ENCODE measurements around the gene NAGLU.

Gene NAGLU

DNA sequence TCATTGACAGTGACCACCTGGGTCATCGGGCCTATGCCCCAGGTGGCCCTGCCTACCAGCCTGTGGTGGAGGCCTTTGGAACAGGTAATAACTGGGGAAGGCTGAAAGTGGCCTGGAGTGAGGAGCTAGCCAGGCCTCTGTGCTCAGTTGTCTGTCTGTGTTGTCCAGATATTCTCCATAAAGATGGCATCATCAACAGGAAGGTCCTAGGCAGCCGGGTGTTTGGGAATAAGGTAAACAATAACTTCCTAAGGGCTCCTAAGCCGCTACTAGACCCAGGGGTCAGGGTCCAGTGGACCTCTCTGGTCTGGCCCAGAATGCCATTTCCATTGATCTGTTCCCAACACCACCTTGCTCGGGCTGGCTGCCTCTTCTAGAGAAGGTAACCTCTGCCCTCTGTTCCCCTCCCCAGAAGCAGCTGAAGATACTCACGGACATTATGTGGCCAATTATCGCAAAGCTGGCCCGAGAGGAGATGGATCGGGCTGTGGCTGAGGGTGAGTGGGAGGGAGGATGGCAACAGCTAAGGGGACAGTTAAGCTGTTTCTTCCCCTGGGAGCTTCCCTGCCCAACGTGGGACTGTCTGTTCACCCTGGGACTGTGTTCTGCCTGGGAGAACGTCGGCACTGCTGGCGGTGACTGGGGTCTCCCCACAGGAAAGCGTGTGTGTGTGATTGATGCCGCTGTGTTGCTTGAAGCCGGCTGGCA is 28.9 kb downstream of the NAGLU start:
- DNase-seq (ENCODE audit: low read depth in 1 of 2, low spot score in 1 of 2): no peak

DNA sequence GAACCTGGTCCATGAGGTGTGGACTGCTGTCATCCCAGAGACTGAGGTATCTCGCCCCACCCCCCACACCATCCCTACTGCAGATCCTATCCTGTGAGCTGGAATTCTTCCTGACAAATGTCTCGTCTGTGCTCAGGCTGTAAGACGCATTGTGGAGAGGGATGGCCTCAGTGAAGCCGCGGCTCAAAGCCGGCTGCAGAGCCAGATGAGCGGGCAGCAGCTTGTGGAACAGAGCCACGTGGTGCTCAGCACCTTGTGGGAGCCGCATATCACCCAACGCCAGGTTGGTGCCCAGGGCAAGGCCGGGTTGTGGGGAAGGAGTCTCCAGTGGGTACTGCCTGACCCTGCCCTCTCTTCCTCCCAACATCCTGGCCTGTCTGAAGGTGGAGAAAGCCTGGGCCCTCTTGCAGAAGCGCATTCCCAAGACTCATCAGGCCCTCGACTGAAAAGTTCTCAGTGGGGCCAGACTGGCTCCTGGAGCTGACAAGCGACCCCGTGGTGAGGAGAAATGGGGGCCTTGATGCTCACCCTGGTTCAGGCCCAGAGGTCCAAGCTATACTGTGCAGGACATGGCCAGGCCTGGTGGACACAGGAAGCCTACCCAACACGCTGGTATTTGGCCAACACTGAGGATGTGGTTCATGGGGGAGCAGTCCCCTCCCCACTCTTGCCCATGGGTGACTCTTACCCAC is 29.6 kb downstream of the NAGLU start:
- no peak for DNase-seq (ENCODE audit: low read depth in 1 of 2, low spot score in 1 of 2)

DNA sequence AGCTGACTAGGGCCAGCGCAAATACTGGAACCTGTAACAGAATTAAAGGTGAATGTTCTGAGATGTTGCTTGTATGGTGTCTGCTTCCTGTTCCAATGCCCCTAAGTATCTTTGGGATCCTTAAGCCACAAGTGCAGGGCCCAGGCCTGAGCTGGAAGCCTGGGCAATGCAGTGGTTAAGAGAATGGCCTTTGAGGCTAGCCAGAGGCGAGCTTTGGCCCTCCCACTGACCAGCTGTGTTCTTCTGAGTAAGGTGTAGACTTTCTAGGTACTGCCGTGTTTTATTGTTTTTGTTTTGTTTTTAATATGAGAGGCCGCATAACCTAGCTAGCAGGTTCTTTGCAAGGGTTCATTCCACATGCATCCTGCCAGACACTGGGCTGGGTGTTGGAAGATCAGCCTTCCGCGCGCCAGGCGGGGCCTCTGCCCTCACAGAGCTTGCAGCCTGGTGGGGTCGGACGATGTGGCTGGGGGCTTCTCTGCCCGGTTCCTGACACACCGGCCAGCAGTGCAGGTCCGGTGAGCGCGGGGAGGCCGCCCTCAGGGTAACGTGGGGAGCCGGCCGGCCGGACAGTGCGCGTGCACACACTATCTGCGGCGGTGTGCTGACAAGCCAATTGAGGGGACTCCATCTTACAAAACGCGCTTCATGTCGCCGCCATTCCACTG is 30.3 kb downstream of the NAGLU start:
- DNase-seq (ENCODE audit: low read depth in 1 of 2, low spot score in 1 of 2): no peak

DNA sequence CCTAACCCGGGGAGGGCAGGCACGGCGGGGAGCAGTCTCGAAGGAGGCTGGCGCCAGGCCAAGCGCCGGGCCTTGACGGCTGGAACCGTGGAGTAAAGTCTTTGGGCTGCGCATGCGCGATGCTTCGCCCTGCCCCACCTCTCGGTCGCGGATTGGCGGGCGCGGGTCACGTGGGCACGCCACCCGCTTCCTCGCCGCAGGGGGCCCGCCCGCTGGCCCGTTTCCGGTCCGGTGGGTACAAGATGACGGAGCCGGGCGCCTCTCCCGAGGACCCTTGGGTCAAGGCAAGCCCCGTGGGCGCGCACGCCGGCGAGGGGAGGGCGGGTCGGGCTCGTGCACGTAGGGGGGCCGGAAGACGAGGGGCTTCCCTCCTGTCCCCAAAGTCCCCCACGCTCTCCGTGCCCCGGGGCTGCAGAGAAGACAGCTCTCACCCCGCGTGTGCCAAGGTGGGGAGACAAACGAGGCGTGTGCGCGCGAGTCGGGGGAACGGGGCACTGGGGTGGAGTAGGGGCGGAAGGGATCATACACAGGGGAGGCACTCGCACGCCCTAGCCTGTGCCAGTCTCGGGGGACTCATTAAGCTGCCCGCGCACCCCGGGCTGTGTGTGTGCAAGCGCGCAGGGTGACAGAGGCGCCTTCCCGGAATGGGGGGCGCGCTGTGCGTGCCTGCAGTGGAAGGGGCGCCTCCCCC is 31.0 kb downstream of the NAGLU start, which contains the start of gene MLX:
Gene MLX, plus strand, starts transcription at position 218 of the 691 bp plus-strand sequence. Its CDS starts 25 bp downstream, at position 243.
- peak; percentile 78 to 86 for DNase-seq (ENCODE audit: low read depth in 1 of 2, low spot score in 1 of 2)

DNA sequence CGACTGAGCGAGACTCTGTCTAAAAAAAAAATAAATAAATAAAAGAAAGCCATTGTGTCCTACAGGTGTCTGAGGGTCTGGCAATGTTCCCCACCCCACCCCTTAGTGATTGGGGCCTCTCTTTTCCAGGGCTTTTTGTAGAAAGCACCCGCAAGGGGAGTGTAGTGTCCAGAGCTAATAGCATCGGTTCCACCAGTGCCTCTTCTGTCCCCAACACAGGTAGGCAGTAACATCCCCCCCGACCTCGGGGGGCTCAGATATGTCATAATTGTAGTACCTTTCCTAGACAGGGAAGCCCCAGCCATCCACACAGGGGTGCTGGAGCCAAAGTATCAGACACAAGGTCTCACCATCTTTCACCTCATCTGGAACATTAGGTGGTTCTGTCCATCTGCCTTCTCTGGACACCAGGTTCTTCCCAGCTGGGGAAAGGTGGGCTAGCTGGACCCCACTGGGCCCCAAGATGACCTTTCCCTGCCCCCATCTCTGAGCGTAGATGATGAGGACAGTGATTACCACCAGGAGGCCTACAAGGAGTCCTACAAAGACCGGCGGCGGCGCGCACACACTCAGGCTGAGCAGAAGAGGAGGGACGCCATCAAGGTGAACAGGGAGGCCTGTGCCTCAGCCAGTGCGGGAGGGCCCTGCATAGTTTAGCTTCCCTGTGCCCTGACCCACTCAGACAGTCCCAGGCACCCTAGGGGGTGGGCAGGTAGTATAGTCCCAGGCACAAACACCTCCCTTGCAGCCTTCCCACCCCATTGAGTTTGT is 32.5 kb downstream of the NAGLU start:
- DNase-seq (ENCODE audit: low read depth in 1 of 2, low spot score in 1 of 2): no peak

DNA sequence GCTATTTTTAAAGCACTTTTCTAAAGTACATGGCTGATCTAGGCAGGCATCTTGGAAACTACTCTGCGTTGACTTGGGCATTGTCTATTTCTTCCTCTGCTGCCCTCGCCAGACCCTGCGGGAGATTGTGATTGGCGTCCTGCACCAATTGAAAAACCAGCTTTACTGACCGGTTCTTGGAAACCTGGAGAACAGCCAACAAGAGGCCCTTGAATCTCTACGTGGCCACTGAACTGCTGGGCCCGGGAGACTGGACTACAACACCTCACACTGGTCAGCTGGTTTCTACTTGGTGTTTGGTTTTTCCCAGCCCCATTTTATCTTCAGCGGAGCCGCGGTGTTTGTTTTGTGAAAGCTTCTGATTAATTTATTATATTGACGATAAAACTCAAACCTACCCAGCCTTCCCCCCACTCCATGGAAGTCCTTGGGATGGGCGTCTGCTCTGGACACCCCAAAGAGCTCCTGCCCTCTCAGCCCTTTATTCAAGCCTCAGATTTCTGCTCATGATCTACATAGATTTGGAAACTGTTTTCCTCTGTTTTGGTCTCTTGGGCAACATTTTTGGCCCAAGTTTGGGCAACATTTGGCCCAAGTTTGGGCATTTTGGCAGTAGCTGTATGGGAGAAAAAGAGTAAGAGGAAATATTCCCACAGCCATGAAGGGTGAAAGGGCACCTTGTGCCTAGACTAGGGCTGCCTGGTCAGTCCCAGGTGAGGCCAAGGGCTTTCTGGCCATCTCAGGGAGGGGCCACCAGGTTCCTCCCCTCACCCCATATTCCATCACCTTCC is 35.6 kb downstream of the NAGLU start:
- DNase-seq (ENCODE audit: low read depth in 1 of 2, low spot score in 1 of 2): no peak

DNA sequence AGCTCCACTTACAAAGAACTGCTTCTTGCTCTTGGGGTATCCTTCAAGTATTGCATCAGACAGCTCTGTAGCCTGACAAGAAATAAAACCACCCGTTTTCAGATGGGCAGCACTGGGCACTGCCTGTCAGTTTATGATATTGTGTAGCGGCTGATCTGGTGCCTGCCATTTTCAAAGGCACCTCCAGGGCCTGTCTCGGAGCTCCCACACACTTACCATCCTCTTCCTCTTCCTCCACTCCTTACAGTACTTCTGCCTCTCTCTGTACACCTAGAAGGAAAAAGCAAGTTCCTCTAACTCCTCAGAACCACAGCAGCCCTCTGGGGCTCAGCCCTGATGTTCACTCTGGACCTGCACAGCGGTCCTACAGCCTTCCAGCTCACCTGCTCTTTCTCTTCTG is 37.1 kb downstream of the NAGLU start:
- no peak for DNase-seq (ENCODE audit: low read depth in 1 of 2, low spot score in 1 of 2)

DNA sequence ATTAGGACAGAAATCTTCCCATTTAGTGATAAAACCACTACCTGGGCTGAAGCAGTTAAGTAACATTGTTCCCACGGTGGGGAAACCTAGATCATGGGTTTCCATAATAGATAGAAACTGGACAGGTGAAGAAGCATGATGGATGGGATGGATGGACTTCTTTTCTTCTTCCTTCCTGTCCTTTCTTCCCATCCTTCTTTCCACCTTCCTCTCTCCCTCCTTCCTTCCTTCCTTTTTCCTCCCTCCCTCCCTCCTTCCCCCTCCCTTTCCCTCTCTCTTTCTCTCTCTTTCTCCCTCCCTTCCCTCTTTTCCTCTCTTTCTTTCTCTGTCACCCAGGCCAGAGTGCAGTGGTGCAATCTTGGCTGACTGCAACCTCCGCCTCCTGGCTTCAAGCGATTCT is 38.4 kb downstream of the NAGLU start:
- DNase-seq (ENCODE audit: low read depth in 1 of 2, low spot score in 1 of 2): no peak

DNA sequence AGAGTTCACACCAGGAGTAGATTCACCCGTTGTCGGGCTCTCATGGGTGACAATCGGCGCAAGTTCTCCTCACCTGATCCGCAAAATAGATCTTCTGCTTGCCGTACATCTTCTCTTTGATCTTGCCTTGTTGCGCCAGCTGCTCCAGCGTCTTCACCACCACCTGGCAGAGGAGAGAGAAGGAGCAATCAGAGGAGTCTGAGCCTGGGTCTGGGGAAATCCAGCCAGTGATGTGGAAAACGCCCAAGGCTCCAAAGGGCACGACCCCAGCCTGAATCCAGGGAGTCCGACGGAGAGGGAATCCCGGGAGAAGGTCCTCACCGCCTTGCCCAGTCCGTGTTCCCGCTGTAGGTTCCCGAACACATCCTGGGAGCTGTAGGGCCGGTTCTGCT is 41.1 kb downstream of the NAGLU start:
- DNase-seq (ENCODE audit: low read depth in 1 of 2, low spot score in 1 of 2): no peak

DNA sequence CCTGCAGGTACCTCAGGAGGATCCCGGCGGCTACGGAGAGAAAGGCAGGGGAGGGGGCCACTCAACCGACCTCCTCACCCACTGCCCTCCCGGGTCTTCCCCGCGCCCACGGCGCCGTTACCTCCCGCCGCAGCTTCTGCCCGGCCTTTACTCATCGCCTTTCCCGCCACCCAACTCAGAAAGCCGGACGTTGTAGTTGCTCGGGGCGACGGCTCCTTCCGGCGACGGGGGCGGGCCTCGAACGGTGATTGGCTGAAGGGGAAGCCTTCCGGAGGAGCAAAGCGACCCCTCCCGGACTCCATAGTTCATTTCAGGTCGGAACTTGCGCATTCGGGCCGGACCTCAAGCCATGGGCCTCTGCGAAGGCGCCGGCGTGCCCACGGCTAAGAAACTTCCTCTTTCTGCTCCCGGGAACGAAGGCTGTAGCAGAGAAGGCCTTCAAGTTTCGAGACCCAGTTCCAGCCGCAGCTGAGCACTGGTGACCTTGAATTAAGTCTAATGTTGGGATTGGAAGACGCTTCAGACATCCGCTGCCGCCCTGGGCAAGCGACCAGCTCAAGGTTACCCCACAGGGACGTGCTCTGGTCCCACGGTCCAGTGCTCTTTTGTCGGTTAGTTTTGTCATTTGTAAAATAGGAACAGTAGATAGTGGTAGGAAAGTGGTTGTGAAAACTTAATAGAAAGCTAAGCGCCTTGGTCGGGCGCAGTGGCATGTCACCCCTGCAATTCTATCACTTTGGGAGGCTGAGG is 41.7 kb downstream of the NAGLU start, which contains the start of gene PSMC3IP:
Gene PSMC3IP, minus strand, starts transcription at position 198 of the 750 bp plus-strand sequence. Its CDS starts 43 bp downstream, at position 155.
- DNase-seq (ENCODE audit: low read depth in 1 of 2, low spot score in 1 of 2): peak; percentile 77 to 94

DNA sequence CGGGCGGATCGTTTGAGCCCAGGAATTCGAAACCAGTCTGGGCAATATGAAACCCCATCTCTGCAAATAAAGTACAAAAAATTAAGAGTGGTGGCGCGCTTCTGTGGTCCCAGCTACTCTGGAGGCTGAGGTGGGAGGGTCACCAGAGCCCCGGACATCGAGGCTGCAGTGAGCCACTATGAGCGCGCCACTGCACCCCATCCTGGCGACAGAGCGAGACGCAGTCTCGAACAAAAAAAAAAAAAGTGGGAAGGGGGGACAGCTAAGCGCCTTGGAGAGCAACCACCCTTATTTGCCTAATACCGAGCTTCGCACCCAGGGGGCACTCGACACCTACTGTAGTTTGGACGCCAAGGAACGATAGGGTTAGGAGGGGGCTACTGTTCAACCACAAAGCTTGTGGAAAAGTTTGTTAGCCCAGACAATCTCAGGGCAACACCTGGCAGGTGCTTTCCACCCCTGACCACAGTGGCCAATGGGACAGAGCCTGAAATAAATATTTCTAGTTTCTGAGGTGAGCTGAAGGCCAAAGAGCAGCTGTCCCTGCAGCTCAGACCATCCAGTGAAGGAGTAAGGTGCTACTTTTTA is 42.3 kb downstream of the NAGLU start:
- peak in 1 of 2 donors; percentile 68 for DNase-seq (ENCODE audit: low read depth in 1 of 2, low spot score in 1 of 2)

DNA sequence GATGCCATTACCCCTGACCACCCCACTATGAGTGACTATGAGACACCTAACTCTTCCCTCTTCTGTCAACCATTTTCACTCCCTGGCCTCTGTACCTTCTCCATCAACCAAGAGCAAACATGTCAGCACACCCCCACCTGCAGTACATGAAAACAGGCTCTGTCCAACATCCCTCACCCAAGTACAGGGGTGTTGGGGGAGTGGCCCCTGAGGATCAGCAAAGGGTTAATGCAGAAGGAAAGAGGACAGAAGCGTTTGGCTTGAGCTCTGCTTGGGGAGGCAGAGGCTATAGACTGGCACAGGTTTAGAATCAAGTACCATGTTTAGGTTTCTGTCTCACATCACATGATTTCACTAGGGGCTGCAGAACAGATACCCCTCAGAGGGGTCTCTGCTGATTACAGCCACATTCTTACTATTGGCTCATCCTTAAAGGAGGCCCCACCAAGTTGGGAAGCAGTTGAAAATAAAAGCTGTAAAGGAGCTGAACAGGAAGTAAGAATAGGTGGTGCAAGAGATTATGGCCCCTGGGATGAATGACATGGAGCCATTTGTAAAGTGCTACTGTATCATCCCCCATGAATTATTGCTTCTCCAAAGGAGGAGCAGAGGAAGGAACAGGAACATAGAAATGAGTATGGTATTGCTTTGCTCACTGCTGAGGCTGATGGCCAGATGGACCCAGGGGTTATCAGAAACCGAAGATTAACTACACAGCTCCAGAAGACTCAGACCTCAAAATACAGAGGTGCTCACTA is 43.9 kb downstream of the NAGLU start:
- no peak for DNase-seq (ENCODE audit: low read depth in 1 of 2, low spot score in 1 of 2)

DNA sequence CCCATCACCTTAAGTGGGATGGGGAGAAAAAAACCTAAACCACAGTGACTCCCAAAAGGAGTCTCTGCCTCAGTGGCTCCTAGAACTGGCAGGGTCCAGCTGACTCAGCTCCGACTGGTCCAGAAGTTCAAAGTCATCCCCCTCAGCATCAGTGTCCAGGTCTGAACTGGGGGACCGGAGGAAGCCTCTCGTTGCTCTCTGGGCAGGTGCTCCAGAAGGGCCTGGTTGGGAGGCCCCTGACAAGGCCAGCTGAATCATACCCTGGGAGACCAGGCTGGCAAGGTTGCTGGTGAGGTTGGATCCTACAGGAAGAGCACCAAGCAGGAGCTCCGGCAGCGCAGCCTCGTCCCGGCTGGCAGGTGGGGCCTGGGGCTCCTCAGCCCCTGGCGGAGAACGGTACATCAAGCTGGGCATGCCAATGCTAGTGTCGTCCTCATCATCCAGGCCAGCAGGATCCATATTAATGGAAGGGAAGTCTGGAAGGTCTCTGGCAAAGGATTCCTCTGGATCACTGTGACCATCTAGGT is 45.8 kb downstream of the NAGLU start:
- DNase-seq (ENCODE audit: low read depth in 1 of 2, low spot score in 1 of 2): no peak

DNA sequence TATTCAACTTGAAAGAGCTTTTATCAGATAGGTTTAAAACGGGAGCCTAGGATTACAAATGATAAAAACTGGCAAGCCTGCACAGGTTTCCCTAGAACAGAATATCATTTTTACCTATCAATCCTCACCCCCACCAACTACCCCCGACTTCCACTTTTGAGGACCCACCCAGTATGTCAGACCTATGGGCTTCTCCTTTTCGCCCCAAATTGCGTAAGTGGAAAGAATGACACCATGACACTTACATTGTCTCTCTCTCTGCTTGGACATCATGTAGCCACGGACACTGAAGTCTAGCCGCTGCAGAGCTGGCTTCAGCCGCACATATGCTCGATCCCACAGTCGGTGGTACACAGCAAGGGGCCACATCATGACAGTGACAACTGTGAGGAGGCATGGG is 48.8 kb downstream of the NAGLU start:
- no peak for DNase-seq (ENCODE audit: low read depth in 1 of 2, low spot score in 1 of 2)

DNA sequence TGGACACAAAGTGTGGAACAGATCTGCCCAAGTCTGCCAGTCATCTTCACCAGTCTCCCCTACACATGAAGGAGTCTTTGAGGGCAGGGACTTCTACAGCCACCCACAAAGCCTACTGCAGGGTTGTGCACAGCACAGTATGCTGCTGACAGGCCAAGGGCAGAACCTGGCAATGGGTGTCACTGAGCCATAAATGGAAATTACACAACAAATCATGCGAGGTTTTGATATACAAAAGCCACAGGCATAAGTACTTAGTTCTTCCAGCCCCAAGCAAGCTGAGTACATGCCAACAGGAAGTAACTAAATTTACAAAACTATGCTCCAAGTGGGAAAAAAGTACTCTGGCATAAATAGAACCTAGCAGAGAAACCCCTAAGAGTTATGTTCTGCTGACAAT is 49.3 kb downstream of the NAGLU start:
- no peak for DNase-seq (ENCODE audit: low read depth in 1 of 2, low spot score in 1 of 2)

DNA sequence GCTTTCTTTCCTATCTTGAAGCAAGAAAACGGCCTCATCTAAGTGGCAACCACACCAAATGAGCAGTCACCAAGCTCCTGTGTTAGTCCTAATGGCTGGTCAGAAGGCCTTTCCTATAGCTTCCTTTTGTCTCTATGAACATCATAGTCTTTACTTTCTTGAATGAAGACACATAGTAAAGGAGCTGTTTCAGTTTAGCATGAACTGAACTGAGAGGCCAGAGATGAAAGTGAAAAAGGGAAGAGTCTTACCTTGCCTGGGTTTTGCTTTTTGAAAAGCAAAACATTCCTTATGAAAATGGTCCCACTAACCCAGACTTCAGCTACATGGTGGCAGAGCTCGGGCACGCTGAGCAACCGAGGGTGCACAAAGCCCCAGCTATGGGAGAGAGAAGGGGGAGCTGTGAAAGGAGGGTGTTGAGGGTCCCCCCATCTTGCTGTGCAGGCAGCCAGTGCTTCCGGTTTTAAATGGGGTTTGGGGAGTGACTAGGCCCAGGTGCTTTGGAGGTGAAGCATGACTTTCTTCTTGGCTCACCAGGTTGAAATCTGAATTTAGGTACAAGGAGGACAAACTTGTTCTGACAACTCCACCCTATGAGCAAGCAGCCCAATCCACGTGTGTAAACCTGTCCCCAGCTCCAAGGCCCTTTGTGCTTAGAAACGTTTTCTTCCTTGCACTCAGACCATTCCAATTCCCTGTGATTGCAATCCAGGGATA is 50.6 kb downstream of the NAGLU start:
- no peak for DNase-seq (ENCODE audit: low read depth in 1 of 2, low spot score in 1 of 2)

DNA sequence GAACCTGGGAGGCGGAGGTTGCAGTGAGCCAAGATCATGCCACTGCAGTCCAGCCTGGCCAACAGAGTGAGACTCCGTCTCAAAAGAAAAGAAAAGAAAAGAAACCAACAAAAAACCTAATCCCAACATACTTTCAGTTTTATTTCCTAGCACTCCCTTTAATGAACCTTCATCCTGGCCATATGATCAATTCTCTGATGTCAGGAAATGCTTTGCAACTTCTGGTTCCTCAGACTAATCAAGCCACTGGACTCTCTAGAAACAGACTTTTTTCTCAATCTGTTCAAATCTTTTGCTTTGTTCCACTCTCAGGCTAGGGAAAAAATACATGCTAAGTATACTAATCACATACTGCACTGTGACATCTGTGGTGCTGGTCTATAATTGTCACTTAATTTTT is 54.8 kb downstream of the NAGLU start:
- DNase-seq (ENCODE audit: low read depth in 1 of 2, low spot score in 1 of 2): no peak
